Measurements from ENCODE around the gene AGPS. TPM values are rescaled to one million over a fixed set of nuclear protein-coding genes. Genes with fewer than 3 reads are reported as not detected.

AGPS gene
- total RNA-seq, 2 donors from 2014 or later = 17.5 to 21.7 TPM

DNA sequence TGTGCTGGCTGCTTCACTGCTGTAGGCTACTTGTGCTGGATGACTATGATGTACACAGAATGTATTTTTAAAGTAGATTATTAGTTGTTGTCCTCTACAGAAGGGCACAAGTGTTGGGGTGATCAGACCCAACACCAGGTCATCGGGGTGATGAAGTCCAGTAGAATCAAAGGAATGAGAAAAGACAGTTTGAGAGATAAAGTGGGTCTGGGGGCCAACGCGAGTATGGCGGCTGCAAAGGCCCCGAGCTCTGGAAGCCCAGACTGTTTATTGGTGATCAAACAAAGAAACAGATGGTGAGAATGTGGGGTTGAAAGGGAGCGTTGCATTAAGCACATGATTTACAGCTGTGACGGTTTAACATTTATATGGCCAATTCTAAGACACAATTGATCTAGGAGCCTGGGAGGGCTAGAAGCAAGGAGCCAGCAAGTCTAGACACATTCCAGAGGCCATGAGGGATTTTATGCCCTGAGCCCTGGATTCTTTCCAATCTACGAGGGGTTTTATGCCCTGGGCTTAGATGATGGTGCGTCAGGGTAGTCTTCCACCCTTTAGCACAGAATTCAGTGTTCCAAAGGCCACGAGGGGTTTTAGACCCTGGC is 153.5 kb downstream of the AGPS start:
- no peaks in the 10 kb centered on the region for H3K9me3 ChIP-seq
- no peak for ATAC-seq (ENCODE audit: insufficient number of reproducible peaks, low FRiP score, low read depth)
- no peak overlapping the region for H3K4me3 ChIP-seq
- DNase-seq (ENCODE audit: low spot score) = no peak
- H3K27me3 ChIP-seq (replicated peaks; ENCODE audit: insufficient read depth) = no peaks in the 10 kb centered on the region
- H3K36me3 ChIP-seq = no peaks in the 10 kb centered on the region
- H3K4me1 ChIP-seq (ENCODE audit: control insufficient read depth in 1 of 2, low read depth in 2 of 2) = no peaks in the 10 kb centered on the region
- TF ChIP-seq, protein P1, sequence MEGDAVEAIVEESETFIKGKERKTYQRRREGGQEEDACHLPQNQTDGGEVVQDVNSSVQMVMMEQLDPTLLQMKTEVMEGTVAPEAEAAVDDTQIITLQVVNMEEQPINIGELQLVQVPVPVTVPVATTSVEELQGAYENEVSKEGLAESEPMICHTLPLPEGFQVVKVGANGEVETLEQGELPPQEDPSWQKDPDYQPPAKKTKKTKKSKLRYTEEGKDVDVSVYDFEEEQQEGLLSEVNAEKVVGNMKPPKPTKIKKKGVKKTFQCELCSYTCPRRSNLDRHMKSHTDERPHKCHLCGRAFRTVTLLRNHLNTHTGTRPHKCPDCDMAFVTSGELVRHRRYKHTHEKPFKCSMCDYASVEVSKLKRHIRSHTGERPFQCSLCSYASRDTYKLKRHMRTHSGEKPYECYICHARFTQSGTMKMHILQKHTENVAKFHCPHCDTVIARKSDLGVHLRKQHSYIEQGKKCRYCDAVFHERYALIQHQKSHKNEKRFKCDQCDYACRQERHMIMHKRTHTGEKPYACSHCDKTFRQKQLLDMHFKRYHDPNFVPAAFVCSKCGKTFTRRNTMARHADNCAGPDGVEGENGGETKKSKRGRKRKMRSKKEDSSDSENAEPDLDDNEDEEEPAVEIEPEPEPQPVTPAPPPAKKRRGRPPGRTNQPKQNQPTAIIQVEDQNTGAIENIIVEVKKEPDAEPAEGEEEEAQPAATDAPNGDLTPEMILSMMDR (IDR thresholded peaks at IDR 0.05) = no peak
- H3K27ac ChIP-seq = no peak overlapping the region

DNA sequence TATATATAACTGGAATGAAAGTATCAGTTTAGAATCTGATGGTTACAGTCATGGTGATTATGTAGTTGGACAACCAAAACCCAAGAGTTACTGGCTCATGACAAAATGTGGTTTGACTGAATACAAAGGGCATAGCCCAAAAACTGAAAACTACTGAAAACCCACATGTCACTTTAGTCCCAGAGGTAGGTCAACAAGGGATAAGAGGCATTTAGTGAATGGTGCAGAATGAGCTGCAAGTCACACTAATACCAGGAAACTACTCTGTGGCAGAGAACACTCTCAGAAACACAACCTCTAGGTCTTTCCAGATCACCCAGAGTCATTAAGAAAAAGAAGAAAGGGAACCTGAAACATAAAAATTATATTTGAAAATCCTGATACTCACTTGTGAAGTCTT is 154.5 kb downstream of the AGPS start:
- H3K36me3 ChIP-seq = no peaks in the 10 kb centered on the region
- H3K4me3 ChIP-seq = no peak overlapping the region
- H3K9me3 ChIP-seq = no peaks in the 10 kb centered on the region
- H3K27ac ChIP-seq = no peak overlapping the region
- DNase-seq (ENCODE audit: low spot score) (no peak), ATAC-seq (ENCODE audit: insufficient number of reproducible peaks, low FRiP score, low read depth) (no peak)
- TF ChIP-seq, protein P1 (IDR thresholded peaks at IDR 0.05) = no peak
- no peaks in the 10 kb centered on the region for H3K27me3 ChIP-seq (replicated peaks; ENCODE audit: insufficient read depth)
- H3K4me1 ChIP-seq (ENCODE audit: control insufficient read depth in 1 of 2, low read depth in 2 of 2) = peaks cover 0 to 4% of the 10 kb centered on the region in 2 donors

DNA sequence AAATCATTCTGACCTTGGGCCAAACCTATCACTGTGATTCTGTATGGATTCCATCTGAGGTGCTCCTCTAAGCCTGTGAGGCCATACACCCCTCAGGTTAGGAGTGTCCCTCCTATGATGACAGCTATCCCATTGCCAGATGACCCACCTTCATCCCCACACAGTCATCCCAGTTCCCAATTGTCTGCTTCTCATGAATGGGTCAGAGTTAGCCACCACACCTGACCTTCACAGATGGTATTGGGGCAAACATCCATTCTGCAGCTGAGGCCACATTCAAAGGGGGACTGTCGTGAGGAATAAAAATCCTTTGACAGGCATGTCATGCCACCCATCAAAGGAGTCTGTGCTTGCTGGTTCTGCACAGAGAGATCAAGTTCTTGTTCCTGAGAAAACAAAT is 155.2 kb downstream of the AGPS start:
- H3K36me3 ChIP-seq = no peaks in the 10 kb centered on the region
- H3K27me3 ChIP-seq (replicated peaks; ENCODE audit: insufficient read depth) = no peaks in the 10 kb centered on the region
- peaks cover 0 to 5% of the 10 kb centered on the region in 2 donors for H3K4me1 ChIP-seq (ENCODE audit: control insufficient read depth in 1 of 2, low read depth in 2 of 2)
- no peaks in the 10 kb centered on the region for H3K9me3 ChIP-seq
- H3K27ac ChIP-seq = no peak overlapping the region
- TF ChIP-seq, protein P1 (IDR thresholded peaks at IDR 0.05) = no peak
- DNase-seq (ENCODE audit: low spot score) = no peak
- no peak for ATAC-seq (ENCODE audit: insufficient number of reproducible peaks, low FRiP score, low read depth)
- H3K4me3 ChIP-seq = no peak overlapping the region

DNA sequence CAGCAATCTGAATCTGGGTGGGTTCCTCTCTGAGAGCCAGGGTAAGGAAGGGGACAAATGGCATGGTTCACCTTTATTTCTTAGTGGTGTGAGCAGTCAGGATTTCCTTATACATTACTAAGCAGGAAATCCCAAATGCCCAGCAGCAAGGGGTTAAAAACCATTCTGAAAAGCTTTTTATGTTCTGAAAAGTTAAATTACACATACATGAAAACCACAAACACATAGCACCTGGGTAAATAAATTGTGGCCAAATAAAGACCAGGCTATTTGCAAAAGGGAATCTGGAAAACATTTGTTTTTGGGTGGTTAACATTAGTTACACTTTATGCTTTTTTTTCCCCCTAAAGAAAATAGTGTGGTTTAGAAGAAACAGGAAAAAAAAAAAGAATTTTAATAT is 156.1 kb downstream of the AGPS start:
- DNase-seq (ENCODE audit: low spot score) = no peak
- no peaks in the 10 kb centered on the region for H3K36me3 ChIP-seq
- H3K27ac ChIP-seq = no peak overlapping the region
- TF ChIP-seq, protein P1 (IDR thresholded peaks at IDR 0.05) = no peak
- H3K4me1 ChIP-seq (ENCODE audit: control insufficient read depth in 1 of 2, low read depth in 2 of 2) = peaks cover 0 to 7% of the 10 kb centered on the region in 2 donors
- no peaks in the 10 kb centered on the region for H3K27me3 ChIP-seq (replicated peaks; ENCODE audit: insufficient read depth)
- H3K4me3 ChIP-seq = no peak overlapping the region
- no peak for ATAC-seq (ENCODE audit: insufficient number of reproducible peaks, low FRiP score, low read depth)
- no peaks in the 10 kb centered on the region for H3K9me3 ChIP-seq

DNA sequence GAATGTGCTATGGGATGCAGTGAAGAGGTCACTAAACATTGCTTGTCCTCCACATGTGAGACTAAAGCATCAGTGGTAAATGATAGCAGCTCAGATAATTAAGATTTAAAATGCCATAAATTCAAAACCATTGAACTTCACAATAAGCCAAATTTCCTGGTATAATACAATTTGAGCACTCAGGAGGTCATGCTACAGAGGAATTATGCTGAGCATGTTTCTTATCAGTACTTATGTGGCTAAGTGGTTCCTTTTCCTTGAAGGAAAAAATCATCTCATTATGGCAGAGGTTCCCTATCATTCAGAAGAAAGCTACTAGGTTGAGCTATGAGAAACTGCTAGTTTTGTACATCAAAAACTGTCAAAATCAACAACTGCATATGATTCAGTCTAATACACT is 156.6 kb downstream of the AGPS start:
- Histone ChIP-seq H3K36me3 (no peaks in the 10 kb centered on the region), H3K4me1 (ENCODE audit: control insufficient read depth in 1 of 2, low read depth in 2 of 2) (peaks cover 0 to 9% of the 10 kb centered on the region in 2 donors), H3K4me3 (no peak overlapping the region), H3K27ac (no peak overlapping the region), H3K27me3 (replicated peaks; ENCODE audit: insufficient read depth) (no peaks in the 10 kb centered on the region), H3K9me3 (no peaks in the 10 kb centered on the region)
- ATAC-seq (ENCODE audit: insufficient number of reproducible peaks, low FRiP score, low read depth) (no peak), DNase-seq (ENCODE audit: low spot score) (no peak)
- TF ChIP-seq, protein P1 (IDR thresholded peaks at IDR 0.05) = no peak
